ENCODE measurements around the gene HSPB9.

The HSPB9 gene, protein sequence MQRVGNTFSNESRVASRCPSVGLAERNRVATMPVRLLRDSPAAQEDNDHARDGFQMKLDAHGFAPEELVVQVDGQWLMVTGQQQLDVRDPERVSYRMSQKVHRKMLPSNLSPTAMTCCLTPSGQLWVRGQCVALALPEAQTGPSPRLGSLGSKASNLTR

DNA sequence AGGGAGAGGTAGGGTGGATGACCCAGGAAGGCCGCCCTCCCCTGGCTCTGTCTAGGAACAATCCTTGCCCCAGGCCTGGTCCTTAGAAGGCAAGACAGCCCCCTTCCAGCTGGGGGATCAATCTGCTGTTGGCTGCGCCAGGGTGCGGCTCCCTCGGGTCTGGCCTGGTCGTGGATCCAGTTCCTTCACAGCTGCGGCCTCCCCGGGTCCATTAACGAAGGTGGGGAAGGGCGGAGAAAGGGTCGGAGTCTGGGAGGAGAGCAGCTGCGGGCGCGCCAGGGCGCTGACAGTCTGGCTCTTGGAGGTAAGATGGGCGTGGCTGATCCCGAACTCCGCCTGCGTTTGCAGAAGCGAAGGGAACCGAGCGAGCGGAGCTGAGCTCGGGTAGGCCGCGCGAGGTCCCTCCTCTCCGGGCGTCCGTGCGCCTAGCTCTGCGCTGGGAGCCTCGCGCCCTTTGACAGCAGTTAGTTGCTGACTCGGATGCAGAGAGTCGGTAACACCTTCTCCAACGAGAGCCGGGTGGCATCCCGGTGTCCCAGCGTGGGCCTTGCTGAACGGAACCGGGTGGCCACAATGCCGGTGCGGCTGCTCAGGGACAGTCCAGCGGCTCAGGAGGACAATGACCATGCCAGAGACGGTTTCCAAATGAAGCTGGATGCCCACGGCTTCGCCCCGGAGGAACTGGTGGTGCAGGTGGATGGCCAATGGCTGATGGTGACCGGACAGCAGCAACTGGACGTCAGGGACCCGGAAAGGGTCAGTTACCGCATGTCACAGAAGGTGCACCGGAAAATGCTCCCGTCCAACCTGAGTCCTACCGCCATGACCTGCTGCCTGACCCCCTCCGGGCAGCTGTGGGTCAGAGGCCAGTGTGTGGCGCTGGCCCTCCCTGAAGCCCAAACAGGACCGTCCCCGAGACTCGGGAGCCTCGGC, at the start of gene HSPB9:
Gene HSPB9, plus strand, starts transcription at position 434 of the 933 bp plus-strand sequence. Its CDS starts 47 bp downstream, at position 481.
- no peak for DNase-seq (ENCODE audit: low read depth)

DNA sequence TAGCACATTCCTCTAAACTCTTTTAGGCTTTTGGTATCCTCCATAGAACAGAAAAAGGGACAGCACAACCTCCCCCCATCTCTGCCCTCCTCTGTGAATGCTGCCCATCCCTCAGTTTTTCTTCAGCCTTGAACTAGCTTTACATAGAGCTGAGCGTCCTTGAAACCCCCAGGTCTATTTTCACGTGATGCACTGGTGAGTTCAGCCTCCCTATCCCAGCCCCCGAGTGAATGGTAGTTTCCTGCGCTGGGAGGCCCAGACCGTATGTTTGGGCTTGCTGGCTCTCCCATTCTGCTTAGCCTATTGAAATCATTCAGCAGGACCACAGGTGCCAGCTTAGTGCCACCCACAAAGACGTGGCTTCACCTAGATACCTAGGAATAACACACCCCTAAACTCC, 46.8 kb upstream of the HSPB9 start:
- no peak for DNase-seq (ENCODE audit: low read depth)

DNA sequence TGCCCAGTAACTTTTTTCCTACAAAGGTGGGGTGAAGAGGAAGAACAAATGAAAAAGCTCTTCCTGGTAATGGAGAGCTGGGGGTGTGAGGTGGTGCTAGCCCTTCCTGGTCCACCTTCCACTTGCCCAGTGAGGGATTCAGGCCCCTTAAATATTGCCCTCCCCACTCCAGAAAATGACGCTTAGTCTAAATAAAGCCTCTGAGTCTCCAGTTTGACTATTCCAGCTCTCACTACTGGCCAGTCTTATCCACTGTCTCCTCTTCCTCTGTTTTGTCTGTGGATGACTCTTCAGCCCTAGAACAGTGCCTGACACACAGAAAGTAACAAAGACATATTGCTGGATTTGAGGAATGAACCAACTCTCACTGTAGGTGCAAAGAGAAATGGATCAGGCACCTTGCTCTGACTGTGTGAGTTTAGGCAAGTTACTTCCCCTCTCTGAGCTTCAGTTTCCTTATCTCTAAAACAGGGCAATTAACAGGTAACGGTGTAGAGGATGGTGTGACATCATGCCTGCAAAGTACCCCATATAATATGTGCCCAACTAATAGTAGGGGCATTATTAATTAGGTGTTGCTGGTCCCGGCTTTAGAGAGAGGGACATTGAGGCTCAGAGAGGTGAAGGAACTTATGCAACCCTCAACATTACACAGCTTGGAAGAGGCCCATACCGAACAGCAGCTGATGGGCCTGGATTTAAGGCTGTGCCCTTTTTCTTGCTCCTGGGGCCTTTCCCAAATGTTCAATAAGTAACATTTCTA, 45.6 kb upstream of the HSPB9 start:
- DNase-seq (ENCODE audit: low read depth) = no peak

DNA sequence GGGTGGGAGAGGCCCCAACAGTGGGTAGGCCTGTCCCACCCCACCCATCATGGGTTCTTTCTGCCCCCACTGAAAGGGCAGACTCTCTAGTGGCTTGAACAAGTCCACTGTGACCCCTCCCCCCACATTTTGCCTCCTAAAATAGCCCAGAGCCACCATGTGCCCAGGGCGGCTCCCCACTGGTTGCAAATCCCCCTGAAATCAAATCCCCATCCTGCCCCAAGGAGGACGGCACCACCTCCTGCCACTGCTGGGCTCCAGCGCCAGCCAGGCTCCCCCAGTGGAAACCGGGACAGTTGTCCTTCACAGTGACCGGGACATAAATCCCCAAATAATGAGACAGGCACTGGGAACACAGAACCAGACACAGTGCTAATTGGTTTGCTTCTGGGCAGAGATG, 44.8 kb upstream of the HSPB9 start:
- DNase-seq (ENCODE audit: low read depth) = no peak

DNA sequence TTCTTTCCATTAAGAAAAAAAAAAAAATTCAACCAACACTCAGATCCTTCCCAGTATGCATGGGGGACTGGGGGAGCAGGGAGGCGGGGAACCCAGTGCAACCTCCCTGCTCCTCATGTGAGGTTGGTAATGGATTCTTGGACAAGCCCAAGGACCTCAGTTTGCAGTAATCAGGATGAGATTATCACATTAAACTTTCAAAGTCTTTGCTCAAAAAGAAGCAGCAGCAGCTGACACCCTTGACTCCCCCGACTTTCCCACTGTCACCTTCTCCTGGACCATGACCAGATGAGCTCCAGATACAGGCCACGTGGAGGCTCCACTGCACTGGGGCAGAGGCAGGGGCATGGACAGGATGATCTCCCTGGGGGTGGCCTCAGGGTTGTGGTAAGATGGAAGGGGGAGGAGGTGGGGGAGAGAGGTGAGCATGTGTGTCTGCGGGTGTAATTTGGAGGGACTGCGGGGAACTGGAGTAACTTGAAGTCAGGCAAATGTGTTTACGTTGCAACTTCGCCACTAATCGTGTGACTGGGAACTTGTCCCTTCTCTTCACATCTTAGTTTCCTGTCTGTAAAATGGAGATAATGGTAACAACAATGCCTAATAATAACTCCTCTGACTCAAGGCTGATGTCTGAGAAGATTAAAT, 44.1 kb upstream of the HSPB9 start:
- no peak for DNase-seq (ENCODE audit: low read depth)

DNA sequence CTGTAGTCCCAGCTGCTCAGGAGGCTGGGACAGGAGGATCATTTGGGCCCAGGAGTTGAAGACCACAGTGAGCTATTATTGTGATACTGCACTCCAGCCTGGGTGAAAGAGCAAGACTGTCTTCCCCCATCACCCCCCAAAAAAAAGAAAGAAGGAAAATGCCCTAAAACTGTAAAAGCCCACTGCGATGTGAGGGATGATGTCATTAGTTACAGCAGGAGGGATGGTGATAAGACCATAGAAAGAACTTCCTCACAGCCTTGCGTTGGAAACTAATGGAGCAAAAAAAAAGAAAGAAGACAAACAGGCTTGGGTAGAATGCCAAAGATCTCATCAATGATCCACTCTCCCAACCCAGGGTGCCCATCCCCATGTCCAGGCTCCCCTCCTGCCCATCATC, 43.1 kb upstream of the HSPB9 start:
- no peak for DNase-seq (ENCODE audit: low read depth)

DNA sequence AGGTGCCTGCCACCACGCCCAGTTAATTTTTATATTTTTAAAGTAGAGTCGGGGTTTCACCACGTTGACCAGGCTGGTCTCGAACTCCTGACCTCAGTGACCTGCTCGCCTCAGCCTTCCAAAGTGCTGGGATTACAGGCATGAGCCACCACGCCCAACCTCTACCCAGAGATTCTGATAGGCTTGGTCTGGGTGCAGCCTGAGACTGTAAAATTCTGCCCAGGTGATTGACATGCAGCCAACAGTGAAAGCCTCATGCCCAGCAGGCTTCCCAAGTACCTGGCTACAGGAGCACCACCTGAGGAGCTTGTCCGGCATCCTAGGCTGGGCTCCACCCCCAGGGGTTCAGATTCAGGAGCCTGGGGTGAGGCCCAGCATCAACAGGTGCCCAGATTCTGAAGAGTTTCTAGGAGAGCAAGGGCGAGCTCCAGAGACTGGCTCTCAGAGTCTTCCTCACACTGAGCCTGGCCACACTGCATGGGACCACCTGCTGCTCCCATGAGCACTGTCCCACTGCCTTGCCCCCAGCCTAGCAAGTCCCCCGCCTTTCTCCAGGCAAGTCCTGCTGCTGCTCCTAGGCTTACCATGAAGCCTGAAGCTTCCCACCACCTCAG, 41.0 kb upstream of the HSPB9 start:
- no peak for DNase-seq (ENCODE audit: low read depth)

DNA sequence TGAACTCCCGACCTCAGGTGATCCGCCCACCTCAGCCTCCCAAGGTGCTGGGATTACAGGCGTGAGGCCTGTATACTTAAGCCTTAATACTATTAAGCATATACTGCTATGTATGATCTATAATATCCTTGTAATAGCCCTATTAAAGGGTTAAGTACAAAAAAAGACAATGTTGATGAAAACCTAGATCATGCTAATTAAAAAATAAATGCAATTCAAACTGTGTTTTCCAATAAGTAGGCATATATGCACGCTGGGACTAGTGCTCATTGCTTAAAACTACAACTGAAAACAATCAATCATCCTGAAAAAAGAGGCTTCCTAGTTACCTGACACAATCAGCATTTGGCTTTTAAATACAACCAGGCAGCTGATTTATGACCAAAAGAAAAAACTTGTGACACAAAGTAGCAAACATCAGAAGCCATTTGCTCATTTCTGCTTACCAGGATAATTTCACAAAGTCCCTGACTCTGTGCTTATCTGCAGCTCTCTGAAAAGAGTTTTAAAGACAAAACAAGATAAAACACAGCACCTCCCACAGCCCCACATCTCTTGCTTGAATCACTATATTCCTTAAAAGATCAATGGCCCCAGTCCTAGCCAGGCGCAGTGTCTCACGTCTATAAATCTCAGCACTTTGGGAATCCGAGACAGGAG, 35.4 kb upstream of the HSPB9 start:
- DNase-seq (ENCODE audit: low read depth) = no peak

DNA sequence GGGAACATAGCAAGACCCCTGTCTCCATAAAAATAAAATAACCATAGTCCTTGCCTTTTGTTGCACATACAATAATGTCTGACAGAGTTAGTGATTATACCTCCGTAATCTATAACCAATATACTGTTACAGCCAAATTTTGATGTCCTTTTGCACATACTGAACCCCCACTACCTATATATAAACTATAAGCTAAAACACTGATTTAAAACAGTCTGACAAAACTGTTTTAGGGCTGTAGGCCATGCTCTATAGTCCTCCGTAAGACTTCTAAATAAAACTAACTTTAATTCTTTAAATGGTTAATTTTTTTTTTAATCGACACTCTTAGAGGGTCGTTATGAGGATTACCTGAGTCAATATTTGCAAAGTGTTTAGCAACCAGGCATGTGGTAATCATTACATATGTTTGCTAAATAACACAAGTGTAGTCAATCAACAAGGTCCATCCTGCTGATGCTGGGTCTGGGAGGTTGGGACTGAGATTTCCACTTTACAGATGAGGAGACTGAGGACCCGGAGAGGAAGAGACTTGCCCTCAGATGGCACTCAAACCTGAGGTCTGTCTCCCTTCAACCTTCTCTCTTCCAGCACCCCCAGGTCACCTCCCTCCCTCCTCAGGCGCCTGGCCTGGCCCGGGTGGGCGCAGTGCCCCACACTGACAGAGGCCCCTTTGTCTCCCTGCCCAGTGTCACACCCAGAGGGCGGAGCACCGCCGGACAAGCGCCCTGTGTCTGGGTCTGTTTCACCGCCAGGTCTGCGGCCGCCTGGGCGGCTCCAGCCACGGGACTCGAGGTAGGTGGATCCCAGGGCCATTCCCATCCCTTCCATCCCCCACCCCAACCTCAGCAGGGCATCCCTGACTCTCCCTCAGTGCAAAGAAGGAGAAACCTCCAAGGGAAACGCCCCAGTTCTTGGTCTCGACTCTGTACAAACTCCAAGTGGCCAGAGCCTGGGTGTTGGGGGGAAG, 34.6 kb upstream of the HSPB9 start:
- no peak for DNase-seq (ENCODE audit: low read depth)

DNA sequence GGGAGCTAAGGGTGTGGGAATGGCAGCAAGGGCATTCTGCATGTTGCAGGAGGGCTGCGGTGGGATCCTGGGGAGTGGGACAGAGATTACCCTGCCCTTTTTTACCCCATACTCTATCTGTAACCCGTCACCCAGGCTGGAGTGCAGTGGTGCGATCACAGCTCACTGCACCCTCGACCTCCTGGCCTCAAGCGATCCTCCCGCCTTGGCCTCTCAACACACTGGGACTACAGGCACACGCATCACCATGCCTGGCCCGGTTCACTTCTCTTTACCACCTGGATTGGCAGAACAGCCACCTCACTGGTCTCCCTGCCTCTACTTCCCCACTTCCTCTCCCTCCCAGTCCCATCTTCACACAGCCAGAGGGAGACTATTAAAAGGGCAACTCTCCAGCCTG, 33.9 kb upstream of the HSPB9 start:
- no peak for DNase-seq (ENCODE audit: low read depth)

DNA sequence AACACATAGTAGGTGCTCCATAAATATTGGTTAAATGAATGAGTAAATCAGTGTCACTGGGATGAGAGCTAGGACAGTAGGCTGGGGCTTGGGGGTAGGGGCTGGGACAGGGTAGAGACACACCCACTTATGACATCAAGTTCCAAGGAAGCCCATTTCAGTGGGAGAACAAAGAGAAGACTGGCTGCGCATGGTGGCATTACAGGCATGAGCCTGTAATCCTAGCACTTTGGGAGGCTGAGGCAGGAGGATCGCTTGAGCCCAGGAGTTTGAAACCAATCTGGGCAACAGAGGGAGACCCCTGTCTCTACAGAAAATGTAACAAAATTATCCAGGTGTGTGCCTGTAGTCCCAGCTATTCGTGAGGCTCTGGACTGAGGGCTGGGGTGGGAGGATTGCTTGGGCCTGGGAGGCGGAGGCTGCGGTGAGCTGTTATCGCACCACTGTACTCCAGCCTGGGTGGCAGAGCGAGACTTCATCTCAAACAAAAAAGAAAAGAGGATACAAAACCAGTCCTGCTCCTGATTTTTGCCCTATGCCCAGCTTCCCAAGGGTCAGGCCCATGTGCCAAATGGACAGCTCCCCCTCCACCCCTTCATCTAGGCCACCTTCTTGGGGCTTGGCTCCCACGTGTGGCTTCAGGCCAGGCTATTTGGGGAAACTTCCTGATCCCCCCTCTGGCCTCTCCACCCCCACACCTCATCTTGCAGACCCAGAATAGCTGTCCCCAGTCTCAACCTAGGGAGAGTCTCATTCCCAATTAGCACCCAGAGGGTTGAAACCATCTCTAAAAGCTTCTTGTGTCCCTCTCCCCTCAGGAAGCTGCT, 31.4 kb upstream of the HSPB9 start:
- no peak for DNase-seq (ENCODE audit: low read depth)

DNA sequence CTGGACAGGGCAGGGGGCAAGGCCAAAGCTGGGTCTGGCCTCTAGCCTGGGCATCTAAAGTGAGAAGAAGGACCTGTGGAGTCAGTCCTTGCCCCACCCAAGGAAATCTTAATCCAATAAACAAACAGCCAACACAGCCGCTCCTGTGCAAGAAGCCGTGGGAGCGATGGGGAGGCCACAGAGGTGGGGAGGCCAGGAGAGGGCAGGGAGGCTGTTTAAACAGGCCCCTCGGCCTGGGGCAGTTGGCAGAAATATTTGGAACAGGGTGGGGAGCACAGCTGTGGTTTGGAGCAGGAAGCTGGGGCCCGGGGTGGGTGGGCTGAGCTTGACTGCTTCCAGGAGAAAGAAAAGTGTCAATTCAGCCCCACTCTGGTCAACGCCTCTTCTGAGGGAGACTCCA, 29.7 kb upstream of the HSPB9 start:
- no peak for DNase-seq (ENCODE audit: low read depth)

DNA sequence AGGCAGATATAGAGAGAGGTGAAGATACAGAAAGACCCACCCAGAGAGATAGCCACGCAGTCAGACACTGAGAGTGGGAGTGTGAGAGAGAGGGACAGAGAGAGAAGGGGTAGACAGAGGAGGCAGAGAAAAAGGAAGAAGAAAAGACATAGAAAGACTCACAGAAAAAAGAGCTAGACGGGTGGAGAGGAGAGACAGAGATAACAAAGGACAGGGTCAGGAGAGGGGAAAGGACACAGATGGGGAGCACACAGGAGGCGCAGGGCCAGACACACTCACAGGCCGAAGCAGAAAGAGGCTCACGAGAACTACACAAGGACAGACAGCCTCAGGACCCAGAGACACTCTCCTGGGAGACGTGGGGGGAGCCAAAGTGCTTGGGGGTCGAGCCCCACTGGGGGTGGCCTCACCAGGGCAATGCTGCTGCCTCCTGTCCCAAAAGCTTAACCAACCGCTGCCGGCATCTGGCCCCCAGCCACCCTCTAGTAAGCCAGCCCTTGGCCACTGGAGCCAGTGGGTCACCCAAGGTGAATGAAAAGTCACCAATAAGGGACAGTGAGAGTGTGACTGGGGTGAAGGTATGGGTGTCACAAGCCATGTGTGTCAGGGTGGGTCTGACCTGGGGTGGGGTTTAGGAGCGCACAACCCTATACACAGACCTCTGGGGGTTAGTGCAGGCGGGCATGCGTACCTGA, 28.1 kb upstream of the HSPB9 start:
- DNase-seq (ENCODE audit: low read depth) = no peak

DNA sequence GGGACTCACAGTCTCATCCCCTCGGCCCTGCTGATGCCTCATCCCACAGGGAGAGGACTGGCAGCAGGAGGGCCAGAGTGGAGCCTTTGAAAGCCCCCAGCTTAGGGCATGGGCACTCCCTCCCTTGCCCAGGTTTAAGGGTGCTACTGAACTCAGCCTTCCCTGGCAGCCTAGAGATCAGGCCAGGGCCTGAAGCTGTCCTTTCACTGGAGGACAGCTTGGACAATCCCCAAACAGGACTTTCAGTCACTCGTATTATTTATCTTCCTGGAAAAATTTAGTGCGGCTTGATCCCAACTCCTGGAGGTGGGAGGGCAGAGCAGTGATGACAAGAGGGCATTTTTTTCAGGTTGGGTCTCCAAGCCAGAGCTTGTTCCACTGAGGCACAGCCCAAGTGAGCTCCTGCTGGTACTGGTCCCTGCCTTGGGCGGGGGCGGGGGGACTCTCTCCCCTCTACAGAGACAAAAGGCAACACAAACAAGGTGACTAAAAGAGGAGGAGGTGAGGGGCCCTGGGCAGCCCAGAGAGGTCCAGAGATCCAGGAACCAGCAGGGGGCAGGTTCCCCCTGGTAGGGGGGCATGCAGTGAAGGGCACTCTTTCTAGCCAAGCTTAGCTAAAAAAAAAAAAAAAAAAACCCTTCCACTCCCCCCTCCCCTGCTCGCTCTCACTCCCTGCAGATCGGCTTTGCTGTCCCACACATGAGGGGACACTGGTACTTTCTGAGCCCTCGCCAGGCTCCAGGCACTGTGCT, 26.1 kb upstream of the HSPB9 start:
- DNase-seq (ENCODE audit: low read depth) = no peak

DNA sequence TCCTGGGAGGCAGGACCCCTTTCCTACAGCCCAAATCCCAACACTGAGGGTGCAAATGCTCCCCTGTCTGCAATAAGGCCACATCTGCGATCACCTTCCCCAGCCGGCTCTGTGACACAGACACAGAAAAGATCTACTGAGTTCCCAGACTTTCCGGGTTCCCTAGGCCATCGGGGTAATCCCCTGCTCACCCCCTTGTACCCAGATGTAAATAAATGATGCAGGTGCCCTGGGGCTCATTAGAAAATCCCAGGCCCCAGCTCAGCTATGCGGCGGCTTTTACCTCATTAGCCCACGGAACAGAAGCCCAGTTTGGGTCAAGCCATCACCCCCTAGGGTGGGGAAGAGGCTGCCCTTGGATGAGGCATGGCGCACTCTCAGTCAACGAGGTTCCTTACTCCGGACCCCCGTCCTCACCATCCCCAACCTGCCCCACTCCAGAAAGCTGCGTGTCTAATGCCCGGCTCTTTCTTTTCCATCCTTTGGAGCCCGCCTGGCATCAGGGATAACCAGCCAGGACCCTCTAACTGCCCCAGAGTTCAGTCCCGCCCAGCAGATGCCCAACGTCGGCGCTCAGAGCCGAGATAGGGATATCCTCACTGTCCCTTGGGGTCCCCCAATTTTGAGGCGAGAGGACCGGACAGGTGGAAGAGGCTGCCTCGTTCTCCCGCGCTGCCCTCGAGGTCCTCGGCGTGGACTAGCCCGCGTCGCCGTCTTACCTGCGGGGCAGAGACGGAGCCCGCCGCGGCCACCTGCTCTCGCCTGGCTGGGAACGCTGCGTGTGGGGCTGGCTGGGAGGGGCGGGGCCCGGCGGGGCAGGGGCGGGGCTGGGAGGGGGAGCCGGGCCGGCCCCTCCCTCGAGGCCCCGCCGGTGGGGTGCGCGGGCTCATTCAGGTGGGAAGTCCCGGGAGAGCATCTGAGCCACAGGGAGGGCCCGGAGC, 24.6 kb upstream of the HSPB9 start, which contains the start of gene ZNF385C:
Gene ZNF385C, minus strand, starts transcription at position 783 of the 941 bp plus-strand sequence. CDS start 35,417 bp downstream, outside the sequence.
- DNase-seq (ENCODE audit: low read depth) = no peak

DNA sequence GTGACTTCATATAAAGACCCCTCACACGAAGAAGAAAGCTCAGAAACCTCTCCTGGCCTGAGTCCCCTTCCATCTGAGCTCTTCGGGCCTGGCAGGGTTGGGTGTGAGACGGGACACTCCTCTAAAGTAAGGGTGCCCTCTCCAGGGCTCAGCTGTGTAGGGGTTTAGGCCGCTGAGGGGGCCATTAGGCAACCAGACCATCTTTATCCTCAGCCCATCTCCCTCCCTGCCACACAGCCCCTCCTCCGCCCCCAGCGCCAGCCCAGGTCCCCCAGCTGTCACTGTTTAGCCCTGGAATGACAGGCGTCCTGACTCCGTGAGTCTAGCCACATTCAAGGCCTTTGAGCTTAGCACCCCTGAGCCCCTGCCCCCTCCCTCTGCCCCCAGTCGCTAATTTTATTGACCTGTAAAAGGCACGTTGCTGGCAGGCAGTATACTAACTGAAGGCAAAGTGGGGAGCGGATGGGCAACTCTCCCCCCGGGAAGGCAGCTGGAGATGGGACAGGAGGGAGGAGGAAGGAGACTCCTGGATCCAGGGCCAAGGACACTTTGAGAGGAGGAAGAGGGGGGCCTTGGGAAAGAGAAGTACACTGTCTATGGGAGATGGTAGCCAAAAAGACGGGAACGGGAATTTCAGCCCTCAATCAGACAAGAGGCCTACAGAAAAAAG, 23.7 kb upstream of the HSPB9 start:
- DNase-seq (ENCODE audit: low read depth) = no peak
